ENCODE measurements around the gene RAB4A.

- no peak for TF ChIP-seq POLR2A (IDR thresholded peaks at IDR 0.05)
- TF ChIP-seq, protein P1, sequence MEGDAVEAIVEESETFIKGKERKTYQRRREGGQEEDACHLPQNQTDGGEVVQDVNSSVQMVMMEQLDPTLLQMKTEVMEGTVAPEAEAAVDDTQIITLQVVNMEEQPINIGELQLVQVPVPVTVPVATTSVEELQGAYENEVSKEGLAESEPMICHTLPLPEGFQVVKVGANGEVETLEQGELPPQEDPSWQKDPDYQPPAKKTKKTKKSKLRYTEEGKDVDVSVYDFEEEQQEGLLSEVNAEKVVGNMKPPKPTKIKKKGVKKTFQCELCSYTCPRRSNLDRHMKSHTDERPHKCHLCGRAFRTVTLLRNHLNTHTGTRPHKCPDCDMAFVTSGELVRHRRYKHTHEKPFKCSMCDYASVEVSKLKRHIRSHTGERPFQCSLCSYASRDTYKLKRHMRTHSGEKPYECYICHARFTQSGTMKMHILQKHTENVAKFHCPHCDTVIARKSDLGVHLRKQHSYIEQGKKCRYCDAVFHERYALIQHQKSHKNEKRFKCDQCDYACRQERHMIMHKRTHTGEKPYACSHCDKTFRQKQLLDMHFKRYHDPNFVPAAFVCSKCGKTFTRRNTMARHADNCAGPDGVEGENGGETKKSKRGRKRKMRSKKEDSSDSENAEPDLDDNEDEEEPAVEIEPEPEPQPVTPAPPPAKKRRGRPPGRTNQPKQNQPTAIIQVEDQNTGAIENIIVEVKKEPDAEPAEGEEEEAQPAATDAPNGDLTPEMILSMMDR (IDR thresholded peaks at IDR 0.05): no peak
Measured at GRCh38 chr1:229298887-229299503, 28.1 kb downstream of the RAB4A start.

Measured in thyroid gland (tissue), 4 donors.